Fibroblast of lung (primary cell): Measurements from ENCODE around the gene KIF16B.

ENCODE experiments used
- EZH2 ChIP-seq: IDR thresholded peaks from 2 replicates; pipeline ENCODE4 v1.5.1; 2012; ENCODE audit warnings: low read length, control low read depth, mild to moderate bottlenecking; ENCODE audit errors: missing control alignments
- TF ChIP-seq, protein P1 (sequence below), 2 donors: IDR thresholded peaks in 1 of 2; conservative IDR thresholded peaks in 1 of 2; 1 replicate in 1 of 2; 2 replicates in 1 of 2; pipeline ENCODE4 v1.5.1; 2011 to 2012; ENCODE audit warnings: low read length in 2 of 2, control low read depth in 1 of 2, inconsistent platforms in 1 of 2, low read depth in 1 of 2, mild to moderate bottlenecking in 1 of 2

DNA sequence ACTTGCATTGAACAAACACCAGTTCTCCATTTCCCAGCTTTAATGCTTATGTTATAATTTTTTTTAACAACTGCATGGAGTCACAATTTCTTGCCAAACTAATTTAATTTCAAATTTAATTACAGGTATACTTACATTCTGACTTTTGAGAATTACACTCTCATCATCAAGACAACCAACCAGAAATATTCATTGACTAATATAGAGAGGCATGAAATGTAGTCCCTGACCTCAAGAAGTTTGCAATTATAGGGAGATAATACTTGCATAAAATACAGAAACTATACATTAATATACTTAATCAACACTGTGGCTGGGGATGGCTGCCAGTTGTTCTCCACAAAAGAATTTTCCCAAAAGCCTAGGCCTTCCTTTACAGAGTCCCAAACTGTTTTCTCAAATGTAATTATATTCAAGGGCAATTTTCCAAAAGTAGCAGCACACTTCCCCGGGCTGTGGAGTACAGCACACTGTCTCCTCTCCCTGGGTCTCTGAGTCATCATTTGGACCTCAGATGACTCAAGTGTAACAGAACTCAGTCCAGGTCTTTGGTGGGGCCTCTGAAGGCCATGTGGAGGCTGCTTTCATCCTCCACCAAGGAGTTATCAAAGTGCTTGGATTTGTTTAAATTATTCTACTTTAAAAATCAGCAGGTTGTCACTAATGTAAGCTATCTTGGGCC lies 114.1 kb downstream of the KIF16B start:
- no peak for TF ChIP-seq EZH2
- TF ChIP-seq, protein P1, sequence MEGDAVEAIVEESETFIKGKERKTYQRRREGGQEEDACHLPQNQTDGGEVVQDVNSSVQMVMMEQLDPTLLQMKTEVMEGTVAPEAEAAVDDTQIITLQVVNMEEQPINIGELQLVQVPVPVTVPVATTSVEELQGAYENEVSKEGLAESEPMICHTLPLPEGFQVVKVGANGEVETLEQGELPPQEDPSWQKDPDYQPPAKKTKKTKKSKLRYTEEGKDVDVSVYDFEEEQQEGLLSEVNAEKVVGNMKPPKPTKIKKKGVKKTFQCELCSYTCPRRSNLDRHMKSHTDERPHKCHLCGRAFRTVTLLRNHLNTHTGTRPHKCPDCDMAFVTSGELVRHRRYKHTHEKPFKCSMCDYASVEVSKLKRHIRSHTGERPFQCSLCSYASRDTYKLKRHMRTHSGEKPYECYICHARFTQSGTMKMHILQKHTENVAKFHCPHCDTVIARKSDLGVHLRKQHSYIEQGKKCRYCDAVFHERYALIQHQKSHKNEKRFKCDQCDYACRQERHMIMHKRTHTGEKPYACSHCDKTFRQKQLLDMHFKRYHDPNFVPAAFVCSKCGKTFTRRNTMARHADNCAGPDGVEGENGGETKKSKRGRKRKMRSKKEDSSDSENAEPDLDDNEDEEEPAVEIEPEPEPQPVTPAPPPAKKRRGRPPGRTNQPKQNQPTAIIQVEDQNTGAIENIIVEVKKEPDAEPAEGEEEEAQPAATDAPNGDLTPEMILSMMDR (conservative IDR thresholded peaks at IDR 0.05 in 1 of 2, IDR thresholded peaks at IDR 0.05 in 1 of 2; ENCODE audit: low read depth in 1 of 2, low read length in 2 of 2), result no peak
